HepG2 (cell line): ENCODE results near the gene GDE1. TPM values are rescaled to one million over a fixed set of nuclear protein-coding genes. Genes with fewer than 3 reads are reported as not detected.

Experiments used
- ATF1 ChIP-seq: IDR thresholded peaks from 2 replicates; pipeline ENCODE4 v1.6.1; 2016; ENCODE audit warnings: mild to moderate bottlenecking, control low read depth
- CREB1 ChIP-seq, 2 experiments: fragments of 450-650 bp in 1 of 2; IDR thresholded peaks; 2 replicates each; pipeline ENCODE4 v1.6.1; 2016 to 2017; ENCODE audit warnings: control low read depth in 1 of 2, mild to moderate bottlenecking in 1 of 2, missing compliant biosample characterization in 1 of 2, missing genetic modification characterization in 1 of 2
- FOXK1 ChIP-seq: sonication (generic); formaldehyde crosslinking; IDR thresholded peaks from 2 replicates; pipeline ENCODE4 v1.4.0; 2020; ENCODE audit warnings: low read depth, missing genetic modification reagents, borderline replicate concordance
- KDM6A ChIP-seq: IDR thresholded peaks from 2 replicates; pipeline ENCODE4 v1.6.1; 2016; ENCODE audit warnings: low read depth
- MTA1 ChIP-seq: sonication (generic); formaldehyde crosslinking; IDR thresholded peaks from 2 replicates; pipeline ENCODE4 v1.4.0; 2020; ENCODE audit warnings: missing genetic modification reagents, mild to moderate bottlenecking, borderline replicate concordance
- POLR2G ChIP-seq: fragments of 200-400 bp; formaldehyde crosslinking; IDR thresholded peaks from 2 replicates; pipeline ENCODE4 v1.6.1; 2018; ENCODE audit warnings: mild to moderate bottlenecking, low read depth, low read length, moderate library complexity
- RAD21 ChIP-seq: fragments of 450-650 bp; formaldehyde crosslinking; IDR thresholded peaks from 2 replicates; pipeline ENCODE4 v1.5.0; 2020; ENCODE audit warnings: mild to moderate bottlenecking
- RBM39 ChIP-seq: fragments of 200-400 bp; formaldehyde crosslinking; IDR thresholded peaks from one replicate; pipeline ENCODE4 v1.6.1; 2018; ENCODE audit warnings: antibody characterized with exemption, mild to moderate bottlenecking, low read depth, low read length; ENCODE audit not compliant: poor library complexity, severe bottlenecking
- RFX1 ChIP-seq: fragments of 450-650 bp; IDR thresholded peaks from 2 replicates; pipeline ENCODE4 v1.6.1; 2017
- RFXAP ChIP-seq: sonication (generic); formaldehyde crosslinking; IDR thresholded peaks from 2 replicates; pipeline ENCODE4 v1.4.0; 2020; ENCODE audit warnings: missing genetic modification reagents, borderline replicate concordance
- SAFB2 ChIP-seq: sonication (generic); formaldehyde crosslinking; IDR thresholded peaks from 2 replicates; pipeline ENCODE4 v1.5.1; 2020; ENCODE audit warnings: missing genetic modification reagents, low read depth, mild to moderate bottlenecking, borderline replicate concordance
- SKI ChIP-seq: fragments of 450-650 bp; IDR thresholded peaks from one replicate; pipeline ENCODE4 v1.6.1; 2018; ENCODE audit warnings: mild to moderate bottlenecking; ENCODE audit not compliant: partially characterized antibody
- SMAD9 ChIP-seq: sonication (generic); formaldehyde crosslinking; IDR thresholded peaks from 2 replicates; pipeline ENCODE4 v1.5.1; 2020; ENCODE audit warnings: mild to moderate bottlenecking, missing genetic modification reagents
- SMC3 ChIP-seq: IDR thresholded peaks from 2 replicates; pipeline ENCODE4 v1.6.1; 2011; ENCODE audit warnings: low read length, improper control_type of control experiment
- STAG1 ChIP-seq: sonication (generic); formaldehyde crosslinking; IDR thresholded peaks from 2 replicates; pipeline ENCODE4 v1.4.0; 2020; ENCODE audit warnings: missing genetic modification reagents
- ZNF674 ChIP-seq: sonication (generic); formaldehyde crosslinking; IDR thresholded peaks from 2 replicates; pipeline ENCODE4 v1.5.0; 2020; ENCODE audit warnings: low read depth, mild to moderate bottlenecking, missing genetic modification reagents
- ZNF766 ChIP-seq: sonication (generic); formaldehyde crosslinking; IDR thresholded peaks from 2 replicates; pipeline ENCODE4 v1.5.0; 2020; ENCODE audit warnings: missing genetic modification reagents, borderline replicate concordance
- ZNF773 ChIP-seq: sonication (generic); formaldehyde crosslinking; IDR thresholded peaks from 2 replicates; pipeline ENCODE4 v1.4.0; 2020; ENCODE audit warnings: missing genetic modification reagents, borderline replicate concordance
- ZNF782 ChIP-seq: sonication (generic); formaldehyde crosslinking; IDR thresholded peaks from 2 replicates; pipeline ENCODE4 v1.4.0; 2020; ENCODE audit warnings: missing genetic modification reagents, mild to moderate bottlenecking, borderline replicate concordance
- polyA plus RNA-seq, 8 experiments: library from polyadenylated mRNA; depleted of rRNA in 3 of 8; stranded (reverse) in 7 of 8; unstranded in 1 of 8; fragments of >200 nt; fragmentation: Illumina TruSeq in 4 of 8; extraction: Trizol in 4 of 8; gene quantifications; 2 replicates each; pipeline versions ENCODE4 v1.2.1 to v1.2.3, GENCODE V29; 2011 to 2016; ENCODE audit warnings: low read depth in 4 of 8, missing spikeins in 1 of 8, mixed read lengths in 1 of 8; ENCODE audit not compliant: insufficient read depth in 1 of 8
- total RNA-seq, 5 experiments: library from RNA; depleted of rRNA; stranded (reverse); fragments of >200 nt; fragmentation: Illumina TruSeq; extraction: Trizol; gene quantifications; 2 replicates each; pipeline ENCODE4 v1.2.3, GENCODE V29; 2016; ENCODE audit warnings: low read depth in 1 of 5
- TF ChIP-seq, protein P1 (sequence below): sonication (generic); formaldehyde crosslinking; IDR thresholded peaks from 2 replicates; pipeline ENCODE4 v1.4.0; 2020; ENCODE audit warnings: missing genetic modification reagents
- TF ChIP-seq, protein P2 (sequence below): IDR thresholded peaks from 2 replicates; pipeline ENCODE4 v1.6.1; 2012; ENCODE audit warnings: low read depth, low read length, improper control_type of control experiment
- TF ChIP-seq, protein P3 (sequence below): sonication (generic); formaldehyde crosslinking; IDR thresholded peaks from 2 replicates; pipeline ENCODE4 v1.8.1; 2023; ENCODE audit warnings: mild to moderate bottlenecking, moderate library complexity, missing genetic modification reagents
- TF ChIP-seq, protein P4 (sequence below): sonication (generic); formaldehyde crosslinking; conservative IDR thresholded peaks from 2 replicates; pipeline ENCODE4 v1.4.0; 2020; ENCODE audit warnings: missing genetic modification reagents
- TF ChIP-seq, protein P5 (sequence below): sonication (generic); formaldehyde crosslinking; IDR thresholded peaks from 2 replicates; pipeline ENCODE4 v1.8.1; 2022; ENCODE audit warnings: mild to moderate bottlenecking, missing genetic modification reagents

The GDE1 gene
- total and polyA plus RNA-seq, 2 of the 13 experiments (the other 11 are each of a cell fraction or from before 2014, with no cell fraction given) = 35.9 to 59.0 TPM

DNA sequence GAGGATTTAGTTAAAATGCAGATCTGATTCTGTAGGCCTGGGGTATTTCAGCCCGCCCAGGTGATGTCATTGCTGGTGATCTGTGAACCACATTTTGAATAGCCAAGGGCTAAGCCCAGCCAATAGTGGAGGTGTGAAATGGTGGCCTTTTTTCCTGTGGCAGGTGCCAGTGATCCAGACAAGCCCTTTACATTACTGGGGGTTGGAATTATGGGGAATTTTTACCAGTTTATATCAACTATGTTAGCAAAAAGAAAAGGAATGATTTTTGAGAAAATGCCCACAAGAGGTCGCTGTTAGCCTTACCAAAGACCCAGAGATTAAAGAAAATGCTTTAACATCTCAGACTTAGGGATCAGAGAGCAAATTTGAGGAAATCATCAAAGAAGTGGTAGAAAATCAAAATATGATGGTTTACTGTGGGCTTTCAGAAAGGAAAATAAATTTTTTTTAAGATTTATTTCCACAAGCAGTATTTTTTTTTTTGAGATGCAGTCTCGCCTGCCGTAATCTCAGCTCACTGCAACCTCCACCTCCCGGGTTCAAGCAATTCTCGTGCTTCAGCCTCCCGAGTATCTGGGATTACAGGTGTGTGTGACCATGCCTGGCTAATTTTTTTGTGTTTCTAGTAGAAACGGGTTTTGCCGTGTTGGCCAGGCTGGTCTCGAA is 37.5 kb upstream of the GDE1 start (continued):
- TF ChIP-seq, protein P1, sequence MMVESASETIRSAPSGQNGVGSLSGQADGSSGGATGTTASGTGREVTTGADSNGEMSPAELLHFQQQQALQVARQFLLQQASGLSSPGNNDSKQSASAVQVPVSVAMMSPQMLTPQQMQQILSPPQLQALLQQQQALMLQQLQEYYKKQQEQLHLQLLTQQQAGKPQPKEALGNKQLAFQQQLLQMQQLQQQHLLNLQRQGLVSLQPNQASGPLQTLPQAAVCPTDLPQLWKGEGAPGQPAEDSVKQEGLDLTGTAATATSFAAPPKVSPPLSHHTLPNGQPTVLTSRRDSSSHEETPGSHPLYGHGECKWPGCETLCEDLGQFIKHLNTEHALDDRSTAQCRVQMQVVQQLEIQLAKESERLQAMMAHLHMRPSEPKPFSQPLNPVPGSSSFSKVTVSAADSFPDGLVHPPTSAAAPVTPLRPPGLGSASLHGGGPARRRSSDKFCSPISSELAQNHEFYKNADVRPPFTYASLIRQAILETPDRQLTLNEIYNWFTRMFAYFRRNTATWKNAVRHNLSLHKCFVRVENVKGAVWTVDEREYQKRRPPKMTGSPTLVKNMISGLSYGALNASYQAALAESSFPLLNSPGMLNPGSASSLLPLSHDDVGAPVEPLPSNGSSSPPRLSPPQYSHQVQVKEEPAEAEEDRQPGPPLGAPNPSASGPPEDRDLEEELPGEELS (CRISPR knock-in tag) = no peak
- TF ChIP-seq, protein P2, sequence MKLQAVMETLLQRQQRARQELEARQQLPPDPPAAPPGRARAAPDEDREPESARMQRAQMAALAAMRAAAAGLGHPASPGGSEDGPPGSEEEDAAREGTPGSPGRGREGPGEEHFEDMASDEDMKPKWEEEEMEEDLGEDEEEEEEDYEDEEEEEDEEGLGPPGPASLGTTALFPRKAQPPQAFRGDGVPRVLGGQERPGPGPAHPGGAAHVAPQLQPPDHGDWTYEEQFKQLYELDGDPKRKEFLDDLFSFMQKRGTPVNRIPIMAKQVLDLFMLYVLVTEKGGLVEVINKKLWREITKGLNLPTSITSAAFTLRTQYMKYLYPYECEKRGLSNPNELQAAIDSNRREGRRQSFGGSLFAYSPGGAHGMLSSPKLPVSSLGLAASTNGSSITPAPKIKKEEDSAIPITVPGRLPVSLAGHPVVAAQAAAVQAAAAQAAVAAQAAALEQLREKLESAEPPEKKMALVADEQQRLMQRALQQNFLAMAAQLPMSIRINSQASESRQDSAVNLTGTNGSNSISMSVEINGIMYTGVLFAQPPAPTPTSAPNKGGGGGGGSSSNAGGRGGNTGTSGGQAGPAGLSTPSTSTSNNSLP = 0 out of 2 replicates have a peak, but pooled peaks have one; percentile 43
- TF ChIP-seq MTA1 (CRISPR knock-in tag) (no peak), RFXAP (CRISPR knock-in tag) (no peak), ZNF674 (CRISPR knock-in tag) (no peak), SKI (no peak), SMAD9 (CRISPR knock-in tag) (no peak), RAD21 (CRISPR knock-in tag) (peak; percentile 56; the same call in 1 of the 2 replicates), ZNF766 (no peak), RFX1 (no peak), POLR2G (no peak), RBM39 (peak; percentile 37), ZNF773 (CRISPR knock-in tag) (no peak), ZNF782 (CRISPR knock-in tag) (no peak), SMC3 (peak; percentile 60), KDM6A (CRISPR knock-in tag) (no peak), ATF1 (CRISPR knock-in tag) (no peak), FOXK1 (no peak), SAFB2 (no peak), STAG1 (CRISPR knock-in tag) (peak; percentile 83), CREB1 (IDR thresholded peaks at IDR 0.05) (no peak), CREB1 (CRISPR knock-in tag; IDR thresholded peaks at IDR 0.05) (no peak)
- TF ChIP-seq, protein P3, sequence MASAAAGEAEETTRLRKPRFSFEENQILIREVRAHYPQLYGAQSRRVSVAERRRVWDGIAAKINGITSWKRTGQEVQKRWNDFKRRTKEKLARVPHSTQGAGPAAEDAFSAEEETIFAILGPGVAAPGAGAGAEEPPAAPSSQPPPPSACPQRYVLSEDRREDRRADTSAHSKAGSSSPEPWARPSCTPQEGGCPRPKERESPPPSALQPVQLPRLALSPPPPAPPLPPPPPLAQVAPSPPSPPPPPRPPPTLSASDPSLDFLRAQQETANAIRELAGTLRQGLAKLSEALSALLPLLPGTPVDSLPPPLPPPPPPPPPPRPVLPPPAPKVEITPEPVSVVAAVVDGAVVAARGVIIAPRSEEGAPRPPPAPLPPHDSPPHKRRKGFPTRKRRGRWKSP = no peak
- TF ChIP-seq, protein P4, sequence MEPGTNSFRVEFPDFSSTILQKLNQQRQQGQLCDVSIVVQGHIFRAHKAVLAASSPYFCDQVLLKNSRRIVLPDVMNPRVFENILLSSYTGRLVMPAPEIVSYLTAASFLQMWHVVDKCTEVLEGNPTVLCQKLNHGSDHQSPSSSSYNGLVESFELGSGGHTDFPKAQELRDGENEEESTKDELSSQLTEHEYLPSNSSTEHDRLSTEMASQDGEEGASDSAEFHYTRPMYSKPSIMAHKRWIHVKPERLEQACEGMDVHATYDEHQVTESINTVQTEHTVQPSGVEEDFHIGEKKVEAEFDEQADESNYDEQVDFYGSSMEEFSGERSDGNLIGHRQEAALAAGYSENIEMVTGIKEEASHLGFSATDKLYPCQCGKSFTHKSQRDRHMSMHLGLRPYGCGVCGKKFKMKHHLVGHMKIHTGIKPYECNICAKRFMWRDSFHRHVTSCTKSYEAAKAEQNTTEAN (CRISPR knock-in tag) = no peak
- TF ChIP-seq, protein P5, sequence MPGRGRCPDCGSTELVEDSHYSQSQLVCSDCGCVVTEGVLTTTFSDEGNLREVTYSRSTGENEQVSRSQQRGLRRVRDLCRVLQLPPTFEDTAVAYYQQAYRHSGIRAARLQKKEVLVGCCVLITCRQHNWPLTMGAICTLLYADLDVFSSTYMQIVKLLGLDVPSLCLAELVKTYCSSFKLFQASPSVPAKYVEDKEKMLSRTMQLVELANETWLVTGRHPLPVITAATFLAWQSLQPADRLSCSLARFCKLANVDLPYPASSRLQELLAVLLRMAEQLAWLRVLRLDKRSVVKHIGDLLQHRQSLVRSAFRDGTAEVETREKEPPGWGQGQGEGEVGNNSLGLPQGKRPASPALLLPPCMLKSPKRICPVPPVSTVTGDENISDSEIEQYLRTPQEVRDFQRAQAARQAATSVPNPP (CRISPR knock-in tag) = no peak
